ENCODE data around the gene KRTAP9-7. TPM values are rescaled to one million over a fixed set of nuclear protein-coding genes. Genes with fewer than 3 reads are reported as not detected.
"Not testable (repeated sequence)": the region's sequence is repeated elsewhere in the genome, so short reads cannot be mapped to it uniquely, and the experiment has no call there.

Gene KRTAP9-7
- total and polyA plus RNA-seq, 4 donors = not detected

- no peak overlapping the region for H3K9ac ChIP-seq (ENCODE audit: low read depth in 1 of 2, low read length in 2 of 2)
- TF ChIP-seq REST (IDR thresholded peaks at IDR 0.05) = no peak
- TF ChIP-seq SP1 (IDR thresholded peaks at IDR 0.05) = no peak
- no peak for TF ChIP-seq HNF4A (conservative IDR thresholded peaks at IDR 0.05)
- TF ChIP-seq FOXA2 (IDR thresholded peaks at IDR 0.05) = no peak
- H3K4me3 ChIP-seq (ENCODE audit: low read depth in 1 of 3, low read length in 3 of 3) = no peak overlapping the region
- no peak overlapping the region for H3K27ac ChIP-seq (ENCODE audit: low read depth in 1 of 2, low read length in 2 of 2)
- no CpG with 5 or more reads among the region's 3 CpGs for WGBS
- no peaks in the 10 kb centered on the region for H3K36me3 ChIP-seq (ENCODE audit: control insufficient read depth in 4 of 4, insufficient read depth in 3 of 4, low read depth in 1 of 4, low read length in 3 of 4)
- no peaks in the 10 kb centered on the region for H3K4me1 ChIP-seq (ENCODE audit: control insufficient read depth in 4 of 4, insufficient read depth in 4 of 4, low read length in 3 of 4)
- DNase-seq (ENCODE audit: low spot score) = no peak
- no peaks in the 10 kb centered on the region for H3K9me3 ChIP-seq (ENCODE audit: control insufficient read depth in 4 of 4, low read length in 3 of 4)
- peaks cover 0 to 8% (median 0%) of the 10 kb centered on the region in 4 donors for H3K27me3 ChIP-seq (ENCODE audit: control insufficient read depth in 4 of 4, insufficient read depth in 4 of 4, low read length in 3 of 4)
Observed at GRCh38 chr17:41267711-41268110, 7.8 kb upstream of the KRTAP9-7 start.

GRCh38 chr17:41271323-41271722 lies 4.2 kb upstream of the KRTAP9-7 start:
- H3K9ac ChIP-seq (ENCODE audit: low read depth in 1 of 2, low read length in 2 of 2); H3K4me1 ChIP-seq (ENCODE audit: control insufficient read depth in 4 of 4, insufficient read depth in 4 of 4, low read length in 3 of 4); H3K27me3 ChIP-seq (ENCODE audit: control insufficient read depth in 4 of 4, insufficient read depth in 4 of 4, low read length in 3 of 4); DNase-seq (ENCODE audit: low spot score); H3K36me3 ChIP-seq (ENCODE audit: control insufficient read depth in 4 of 4, insufficient read depth in 3 of 4, low read depth in 1 of 4, low read length in 3 of 4); H3K4me3 ChIP-seq (ENCODE audit: low read depth in 1 of 3, low read length in 3 of 3); H3K9me3 ChIP-seq (ENCODE audit: control insufficient read depth in 4 of 4, low read length in 3 of 4); H3K27ac ChIP-seq (ENCODE audit: low read depth in 1 of 2, low read length in 2 of 2): not testable (repeated sequence)
- no CpG with 5 or more reads among the region's 1 CpG for WGBS

- H3K4me3 ChIP-seq (ENCODE audit: low read depth in 1 of 3, low read length in 3 of 3) = no peak overlapping the region
- WGBS = no CpG with 5 or more reads among the region's 1 CpG
- no peak overlapping the region for H3K9ac ChIP-seq (ENCODE audit: low read depth in 1 of 2, low read length in 2 of 2)
- H3K36me3 ChIP-seq (ENCODE audit: control insufficient read depth in 4 of 4, insufficient read depth in 3 of 4, low read depth in 1 of 4, low read length in 3 of 4) = no peaks in the 10 kb centered on the region
- H3K27ac ChIP-seq (ENCODE audit: low read depth in 1 of 2, low read length in 2 of 2) = no peak overlapping the region
- peaks cover 0 to 2% (median 0%) of the 10 kb centered on the region in 4 donors for H3K27me3 ChIP-seq (ENCODE audit: control insufficient read depth in 4 of 4, insufficient read depth in 4 of 4, low read length in 3 of 4)
- no peak for TF ChIP-seq RAD21 (IDR thresholded peaks at IDR 0.05)
- no peak for TF ChIP-seq FOXA1 (IDR thresholded peaks at IDR 0.05)
- TF ChIP-seq FOXA2 (IDR thresholded peaks at IDR 0.05) = no peak
- TF ChIP-seq HNF4A (conservative IDR thresholded peaks at IDR 0.05) = no peak
- no peak for TF ChIP-seq MAX (IDR thresholded peaks at IDR 0.05)
- TF ChIP-seq CTCF (IDR thresholded peaks at IDR 0.05; ENCODE audit: low read depth, low read length, missing input control) = no peak
- TF ChIP-seq GABPA (IDR thresholded peaks at IDR 0.05 in 1 of 2, conservative IDR thresholded peaks at IDR 0.05 in 1 of 2) = no peak
- no peak for TF ChIP-seq HNF4G (IDR thresholded peaks at IDR 0.05)
- TF ChIP-seq SP1 (IDR thresholded peaks at IDR 0.05) = no peak
- no peak for TF ChIP-seq YY1 (IDR thresholded peaks at IDR 0.05)
- no peak for TF ChIP-seq RXRA (IDR thresholded peaks at IDR 0.05)
- TF ChIP-seq JUND (IDR thresholded peaks at IDR 0.05) = no peak
- TF ChIP-seq ATF3 (IDR thresholded peaks at IDR 0.05) = no peak
- TF ChIP-seq REST (IDR thresholded peaks at IDR 0.05) = no peak
- TF ChIP-seq TAF1 (conservative IDR thresholded peaks at IDR 0.05) = no peak
- no peak for TF ChIP-seq ZBTB33 (IDR thresholded peaks at IDR 0.05)
- TF ChIP-seq NR2F2 (IDR thresholded peaks at IDR 0.05) = no peak
- no peak for TF ChIP-seq EGR1 (IDR thresholded peaks at IDR 0.05; ENCODE audit: low read depth in 2 of 2)
- no peaks in the 10 kb centered on the region for H3K4me1 ChIP-seq (ENCODE audit: control insufficient read depth in 4 of 4, insufficient read depth in 4 of 4, low read length in 3 of 4)
- no peaks in the 10 kb centered on the region for H3K9me3 ChIP-seq (ENCODE audit: control insufficient read depth in 4 of 4, low read length in 3 of 4)
- DNase-seq (ENCODE audit: low spot score) = no peak
Observed at GRCh38 chr17:41271858-41272257, 3.6 kb upstream of the KRTAP9-7 start.
